Measurements from ENCODE around the gene MEF2D.

The MEF2D gene

DNA sequence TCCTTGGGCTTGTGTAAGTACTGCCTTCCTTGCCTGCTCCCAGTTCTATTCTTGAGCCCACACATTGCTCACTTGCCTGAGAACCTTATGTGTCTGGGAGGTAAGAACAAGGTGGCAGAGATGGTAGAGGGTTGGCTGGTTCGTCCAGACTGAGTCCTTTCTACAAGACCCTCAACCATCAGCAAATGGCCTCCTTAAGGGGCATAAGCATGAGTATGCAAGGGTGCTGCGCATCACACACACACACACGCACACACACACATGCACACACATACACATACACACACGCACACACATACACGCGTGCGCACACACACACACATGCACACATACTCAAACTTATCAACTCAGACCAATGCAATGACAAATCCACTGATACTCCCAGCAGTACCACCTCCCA lies 74.6 kb downstream of the MEF2D start:
- no peak for TF ChIP-seq CTCF (IDR thresholded peaks at IDR 0.05; ENCODE audit: low read depth, low read length)
- DNase-seq, result no peak
- peaks cover 98% of the 10 kb centered on the region for H3K27me3 ChIP-seq (ENCODE audit: insufficient read depth, low read depth, severe bottlenecking)
- H3K27ac ChIP-seq, result no peak overlapping the region
- no peaks in the 10 kb centered on the region for H3K36me3 ChIP-seq
- H3K9me3 ChIP-seq (ENCODE audit: severe bottlenecking), result no peaks in the 10 kb centered on the region
- no peak overlapping the region for H3K4me3 ChIP-seq (ENCODE audit: low read depth, low read length)

DNA sequence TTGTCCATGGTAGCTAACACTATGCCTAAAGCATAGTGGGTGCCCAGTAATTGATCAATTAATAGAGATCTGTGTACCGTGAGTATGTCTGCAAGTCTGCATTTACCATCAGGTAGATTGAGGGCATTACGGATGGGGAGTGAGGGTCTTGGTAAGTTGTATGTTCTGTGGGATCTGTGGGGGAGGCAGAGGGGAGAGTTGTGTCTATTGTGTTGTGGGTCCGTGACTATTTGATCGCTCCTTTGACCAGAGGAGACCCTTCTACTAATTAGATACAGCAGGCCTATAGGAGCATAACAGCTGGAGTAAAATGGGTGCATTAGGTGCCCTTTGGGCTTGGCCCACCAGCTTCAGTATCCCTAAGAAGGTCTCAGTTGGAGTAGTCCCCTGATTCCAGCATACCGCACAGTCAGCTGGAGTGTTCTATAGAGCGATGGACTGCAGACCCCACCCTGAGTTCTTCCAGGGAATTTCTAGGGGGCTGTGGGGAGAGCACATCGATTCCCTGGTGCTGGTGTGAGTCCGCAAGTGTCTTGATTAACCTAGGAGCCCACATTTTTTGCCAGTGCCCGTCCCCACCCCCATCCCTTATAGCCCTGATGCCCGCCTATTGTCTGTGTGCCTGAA lies 75.7 kb downstream of the MEF2D start:
- H3K27ac ChIP-seq, result no peak overlapping the region
- no peak for TF ChIP-seq CTCF (IDR thresholded peaks at IDR 0.05; ENCODE audit: low read depth, low read length)
- no peak for DNase-seq
- H3K4me3 ChIP-seq (ENCODE audit: low read depth, low read length), result no peak overlapping the region
- H3K9me3 ChIP-seq (ENCODE audit: severe bottlenecking), result no peaks in the 10 kb centered on the region
- peaks cover 100% of the 10 kb centered on the region for H3K27me3 ChIP-seq (ENCODE audit: insufficient read depth, low read depth, severe bottlenecking)
- H3K36me3 ChIP-seq, result no peaks in the 10 kb centered on the region

- no peaks in the 10 kb centered on the region for H3K9me3 ChIP-seq (ENCODE audit: severe bottlenecking)
- H3K27me3 ChIP-seq (ENCODE audit: insufficient read depth, low read depth, severe bottlenecking), result peaks cover 100% of the 10 kb centered on the region
- no peak overlapping the region for H3K27ac ChIP-seq
- H3K36me3 ChIP-seq, result no peaks in the 10 kb centered on the region
- no peak overlapping the region for H3K4me3 ChIP-seq (ENCODE audit: low read depth, low read length)
- no peak for DNase-seq
- no peak for TF ChIP-seq CTCF (IDR thresholded peaks at IDR 0.05; ENCODE audit: low read depth, low read length)
Measured at GRCh38 chr1:156423422-156424352, 76.9 kb downstream of the MEF2D start.

GRCh38 chr1:156422602-156423091 lies 77.9 kb downstream of the MEF2D start:
- Histone ChIP-seq H3K4me3 (ENCODE audit: low read depth, low read length) (no peak overlapping the region), H3K36me3 (no peaks in the 10 kb centered on the region), H3K27ac (no peak overlapping the region), H3K27me3 (ENCODE audit: insufficient read depth, low read depth, severe bottlenecking) (peaks cover 93% of the 10 kb centered on the region), H3K9me3 (ENCODE audit: severe bottlenecking) (no peaks in the 10 kb centered on the region)
- TF ChIP-seq CTCF (IDR thresholded peaks at IDR 0.05; ENCODE audit: low read depth, low read length), result no peak
- DNase-seq, result no peak

DNA sequence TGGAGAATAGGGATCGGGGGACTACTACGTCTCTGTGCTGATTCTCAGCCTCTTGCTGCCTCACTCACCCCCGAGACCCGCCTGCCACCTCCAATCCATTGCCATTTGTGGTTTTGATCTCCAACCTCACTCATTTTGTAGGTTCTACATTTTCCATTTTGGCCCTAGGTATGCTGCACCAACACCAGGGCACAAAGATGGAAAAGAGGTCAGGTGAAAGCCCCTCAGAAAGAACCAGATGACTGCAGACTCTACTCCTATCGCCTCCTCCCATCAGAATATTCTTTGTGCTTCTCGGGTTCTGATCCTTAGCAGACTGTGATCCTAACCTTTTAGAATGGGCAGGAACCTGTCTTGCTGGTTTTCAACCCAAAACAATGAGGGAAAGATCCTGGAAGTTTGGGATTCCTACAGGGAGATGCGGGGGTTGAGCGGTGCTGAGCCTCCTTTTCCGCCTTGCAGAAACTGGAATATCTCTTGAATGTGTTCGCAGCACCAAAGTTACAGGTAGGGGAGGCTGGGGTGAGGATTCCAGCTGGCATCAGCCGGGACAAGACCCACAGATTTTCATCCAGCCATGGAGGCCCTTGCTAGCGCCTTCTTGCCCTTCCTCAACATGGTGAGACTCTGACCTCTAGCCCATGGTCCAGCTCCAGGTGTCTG lies 78.5 kb downstream of the MEF2D start:
- no peak for TF ChIP-seq CTCF (IDR thresholded peaks at IDR 0.05; ENCODE audit: low read depth, low read length)
- Histone ChIP-seq H3K9me3 (ENCODE audit: severe bottlenecking) (no peaks in the 10 kb centered on the region), H3K27ac (no peak overlapping the region), H3K36me3 (no peaks in the 10 kb centered on the region), H3K27me3 (ENCODE audit: insufficient read depth, low read depth, severe bottlenecking) (peaks cover 93% of the 10 kb centered on the region), H3K4me3 (ENCODE audit: low read depth, low read length) (no peak overlapping the region)
- no peak for DNase-seq

Data from WERI-Rb-1 (cell line).